ENCODE measurements around the gene IMP3. TPM values are rescaled to one million over a fixed set of nuclear protein-coding genes. Genes with fewer than 3 reads are reported as not detected.

The IMP3 gene
- total and polyA plus RNA-seq, 8 donors, result 18.7 to 39.6 (median 30.8) TPM

DNA sequence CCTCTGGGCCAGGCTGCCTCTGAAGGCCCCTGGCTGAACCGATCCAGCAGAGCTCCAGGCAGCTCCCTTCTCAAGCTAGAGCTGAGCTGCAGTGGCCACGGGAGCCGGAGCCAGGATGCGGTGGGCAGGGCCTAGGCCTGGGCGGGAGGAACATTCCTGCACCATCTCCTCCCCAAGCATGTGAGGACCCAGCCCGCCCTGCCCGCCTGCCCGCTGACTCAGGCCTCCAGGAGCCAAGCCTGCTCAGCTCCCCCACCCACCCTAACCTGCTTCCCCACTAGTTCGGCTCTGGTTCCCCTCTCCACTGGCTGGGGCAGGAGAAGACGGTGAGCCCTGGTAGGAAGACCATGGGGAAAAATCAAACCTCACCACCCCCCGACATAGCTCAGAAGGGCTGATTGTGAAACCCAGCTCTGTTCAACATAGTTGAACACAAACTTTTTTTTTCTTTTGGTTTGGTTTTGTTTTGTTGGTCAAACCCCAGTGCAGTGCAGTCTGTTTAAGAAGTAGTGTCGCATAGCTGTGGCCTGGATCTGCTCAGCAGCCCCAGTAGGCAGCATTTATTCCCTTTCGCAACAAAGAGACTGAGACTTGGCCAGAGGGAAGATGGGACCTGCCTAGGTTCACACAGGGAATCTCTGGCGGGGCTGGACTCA lies 21.2 kb upstream of the IMP3 start:
- peak overlapping the region; percentile 10 to 47 (median 28) for H3K27ac ChIP-seq
- H3K4me3 ChIP-seq, result no peak overlapping the region
- no peak for FAIRE-seq
- peak in 4 of 6 donors; percentile 43 to 69 (median 55) for DNase-seq
- no peaks in the 10 kb centered on the region for H3K27me3 ChIP-seq
- TF ChIP-seq, protein P1, sequence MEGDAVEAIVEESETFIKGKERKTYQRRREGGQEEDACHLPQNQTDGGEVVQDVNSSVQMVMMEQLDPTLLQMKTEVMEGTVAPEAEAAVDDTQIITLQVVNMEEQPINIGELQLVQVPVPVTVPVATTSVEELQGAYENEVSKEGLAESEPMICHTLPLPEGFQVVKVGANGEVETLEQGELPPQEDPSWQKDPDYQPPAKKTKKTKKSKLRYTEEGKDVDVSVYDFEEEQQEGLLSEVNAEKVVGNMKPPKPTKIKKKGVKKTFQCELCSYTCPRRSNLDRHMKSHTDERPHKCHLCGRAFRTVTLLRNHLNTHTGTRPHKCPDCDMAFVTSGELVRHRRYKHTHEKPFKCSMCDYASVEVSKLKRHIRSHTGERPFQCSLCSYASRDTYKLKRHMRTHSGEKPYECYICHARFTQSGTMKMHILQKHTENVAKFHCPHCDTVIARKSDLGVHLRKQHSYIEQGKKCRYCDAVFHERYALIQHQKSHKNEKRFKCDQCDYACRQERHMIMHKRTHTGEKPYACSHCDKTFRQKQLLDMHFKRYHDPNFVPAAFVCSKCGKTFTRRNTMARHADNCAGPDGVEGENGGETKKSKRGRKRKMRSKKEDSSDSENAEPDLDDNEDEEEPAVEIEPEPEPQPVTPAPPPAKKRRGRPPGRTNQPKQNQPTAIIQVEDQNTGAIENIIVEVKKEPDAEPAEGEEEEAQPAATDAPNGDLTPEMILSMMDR (IDR thresholded peaks at IDR 0.05), result no peak
- H3K9me3 ChIP-seq, result no peaks in the 10 kb centered on the region
- peak in 3 of 4 donors; percentile 59 to 72 (median 62) for ATAC-seq
- H3K4me1 ChIP-seq, result peaks cover 8 to 25% (median 16%) of the 10 kb centered on the region in 3 donors
- peaks cover 0 to 17% (median 8%) of the 10 kb centered on the region in 3 donors for H3K36me3 ChIP-seq
- WGBS, 2 donors, result 73 to 74% methylated on average over 14 of the region's 14 CpGs
- intact Hi-C loops (cut with DNase I), result no loop called here

- ATAC-seq (no peak), FAIRE-seq (no peak), DNase-seq (no peak)
- H3K4me3 ChIP-seq, result no peak overlapping the region
- H3K27me3 ChIP-seq, result no peaks in the 10 kb centered on the region
- intact Hi-C loops (cut with DNase I), result no loop called here
- 75 to 81% methylated on average over 17 of the region's 17 CpGs for WGBS, 2 donors
- H3K9me3 ChIP-seq, result no peaks in the 10 kb centered on the region
- peaks cover 8 to 28% (median 16%) of the 10 kb centered on the region in 3 donors for H3K4me1 ChIP-seq
- H3K36me3 ChIP-seq, result peaks cover 0 to 17% (median 8%) of the 10 kb centered on the region in 3 donors
- no peak overlapping the region for H3K27ac ChIP-seq
- TF ChIP-seq, protein P1 (IDR thresholded peaks at IDR 0.05), result no peak
Observed at GRCh38 chr15:75659928-75660645, 20.1 kb upstream of the IMP3 start.

- WGBS, 2 donors, result 72 to 74% methylated on average over 9 of the region's 9 CpGs
- DNase-seq (no peak), ATAC-seq (peak in 1 of 4 donors; percentile 5), FAIRE-seq (no peak)
- intact Hi-C loops (cut with DNase I), result no loop called here
- Histone ChIP-seq H3K36me3 (peaks cover 0 to 17% (median 8%) of the 10 kb centered on the region in 3 donors), H3K27ac (no peak overlapping the region), H3K4me3 (no peak overlapping the region), H3K9me3 (no peaks in the 10 kb centered on the region), H3K4me1 (peaks cover 8 to 36% (median 16%) of the 10 kb centered on the region in 3 donors), H3K27me3 (no peaks in the 10 kb centered on the region)
- TF ChIP-seq, protein P1 (IDR thresholded peaks at IDR 0.05), result no peak
Observed at GRCh38 chr15:75659141-75659771, 19.2 kb upstream of the IMP3 start.

- intact Hi-C loops (cut with DNase I), result no loop called here
- WGBS, 2 donors, result 90 to 95% methylated on average over 22 of the region's 22 CpGs
- Histone ChIP-seq H3K4me3 (no peak overlapping the region), H3K27ac (no peak overlapping the region), H3K4me1 (peaks cover 12 to 41% (median 12%) of the 10 kb centered on the region in 3 donors), H3K36me3 (peaks cover 0 to 17% (median 8%) of the 10 kb centered on the region in 3 donors), H3K27me3 (no peaks in the 10 kb centered on the region), H3K9me3 (no peaks in the 10 kb centered on the region)
- DNase-seq (peak in 1 of 6 donors; percentile 55), ATAC-seq (no peak), FAIRE-seq (no peak)
- TF ChIP-seq, protein P1 (IDR thresholded peaks at IDR 0.05), result no peak
Observed at GRCh38 chr15:75656813-75657212, 16.8 kb upstream of the IMP3 start.
